Upper lobe of right lung (tissue), 1 donor: ENCODE measurements around the gene TMA7B. TPM values are rescaled to one million over a fixed set of nuclear protein-coding genes. Genes with fewer than 3 reads are reported as not detected.

Experiments used
- ATAC-seq: fragments of 200-7000 bp; cut with Tn5 transposase; one replicate; pipeline ENCODE4 v1.9.1; 2020; ENCODE audit warnings: mild to moderate bottlenecking, moderate library complexity
- DNase-seq: peaks from one replicate; pipeline ENCODE4 v3.0.0-alpha.2; 2020
- H3K27ac ChIP-seq: fragments of 200-600 bp; one replicate; pipeline ENCODE4 v1.8.0; 2022
- H3K27me3 ChIP-seq: fragments of 200-600 bp; one replicate; pipeline ENCODE4 v1.8.0; 2022; ENCODE audit warnings: mild to moderate bottlenecking
- H3K36me3 ChIP-seq: fragments of 200-600 bp; one replicate; pipeline ENCODE4 v1.8.0; 2022
- H3K4me1 ChIP-seq: fragments of 200-600 bp; one replicate; pipeline ENCODE4 v1.8.0; 2022
- H3K4me3 ChIP-seq: fragments of 200-600 bp; one replicate; pipeline ENCODE4 v1.8.0; 2022; ENCODE audit warnings: mild to moderate bottlenecking
- H3K9me3 ChIP-seq: fragments of 200-600 bp; one replicate; pipeline ENCODE4 v1.8.0; 2022
- CTCF ChIP-seq: fragments of 200-600 bp; IDR thresholded peaks from one replicate; pipeline ENCODE4 v1.8.0; 2022; ENCODE audit warnings: antibody characterized with exemption
- intact Hi-C: fragments of 100-400 bp; cut with DNase I; formaldehyde crosslinking; loops from one replicate; pipeline ENCODE4 v1.11.0; 2022
- total RNA-seq: library from RNA; stranded (reverse); fragmentation: NEBNext Ultra II Directional; extraction: Animal tissue kit (Norgen Biotek cat#: 25700); gene quantifications from one replicate; pipeline ENCODE4 v1.2.1, GENCODE V29; 2021
- donor health status: DM: no; HTN: yes; CAD: no; lungs with severe emphysema.

TMA7B gene
- total RNA-seq, 1 donor from 2014 or later, result 0.69 TPM

- intact Hi-C loops, result no loop called here
- Histone ChIP-seq H3K27me3 (peaks cover 5% of the 10 kb centered on the region), H3K36me3 (no peaks in the 10 kb centered on the region), H3K4me3 (no peak overlapping the region), H3K9me3 (no peaks in the 10 kb centered on the region), H3K4me1 (no peaks in the 10 kb centered on the region), H3K27ac (no peak overlapping the region)
- ATAC-seq, result no peak
- peak; percentile 53 for DNase-seq
- no peak for TF ChIP-seq CTCF
Observed at GRCh38 chr22:39983346-39983745, 23.1 kb downstream of the TMA7B start.

- Histone ChIP-seq H3K27ac (no peak overlapping the region), H3K27me3 (peaks cover 5% of the 10 kb centered on the region), H3K36me3 (no peaks in the 10 kb centered on the region), H3K4me1 (no peaks in the 10 kb centered on the region), H3K9me3 (no peaks in the 10 kb centered on the region), H3K4me3 (no peak overlapping the region)
- ATAC-seq (no peak), DNase-seq (peak; percentile 6)
- no peak for TF ChIP-seq CTCF
- intact Hi-C loops, result no loop called here
Observed at GRCh38 chr22:39984006-39984405, 23.8 kb downstream of the TMA7B start.

- Histone ChIP-seq H3K4me1 (no peaks in the 10 kb centered on the region), H3K27me3 (peaks cover 5% of the 10 kb centered on the region), H3K4me3 (no peak overlapping the region), H3K36me3 (no peaks in the 10 kb centered on the region), H3K9me3 (no peaks in the 10 kb centered on the region), H3K27ac (no peak overlapping the region)
- ATAC-seq (no peak), DNase-seq (peak; percentile 18)
- intact Hi-C loops, result no loop called here
- no peak for TF ChIP-seq CTCF
Observed at GRCh38 chr22:39984746-39985145, 24.5 kb downstream of the TMA7B start.

- ATAC-seq, result no peak
- Histone ChIP-seq H3K4me1 (no peaks in the 10 kb centered on the region), H3K27ac (no peak overlapping the region), H3K27me3 (no peaks in the 10 kb centered on the region), H3K4me3 (no peak overlapping the region), H3K36me3 (no peaks in the 10 kb centered on the region), H3K9me3 (no peaks in the 10 kb centered on the region)
- no peak for TF ChIP-seq CTCF
- intact Hi-C loops, result no loop called here
- DNase-seq, result peak; percentile 30
Observed at GRCh38 chr22:39985383-39986035, 25.3 kb downstream of the TMA7B start.

DNA sequence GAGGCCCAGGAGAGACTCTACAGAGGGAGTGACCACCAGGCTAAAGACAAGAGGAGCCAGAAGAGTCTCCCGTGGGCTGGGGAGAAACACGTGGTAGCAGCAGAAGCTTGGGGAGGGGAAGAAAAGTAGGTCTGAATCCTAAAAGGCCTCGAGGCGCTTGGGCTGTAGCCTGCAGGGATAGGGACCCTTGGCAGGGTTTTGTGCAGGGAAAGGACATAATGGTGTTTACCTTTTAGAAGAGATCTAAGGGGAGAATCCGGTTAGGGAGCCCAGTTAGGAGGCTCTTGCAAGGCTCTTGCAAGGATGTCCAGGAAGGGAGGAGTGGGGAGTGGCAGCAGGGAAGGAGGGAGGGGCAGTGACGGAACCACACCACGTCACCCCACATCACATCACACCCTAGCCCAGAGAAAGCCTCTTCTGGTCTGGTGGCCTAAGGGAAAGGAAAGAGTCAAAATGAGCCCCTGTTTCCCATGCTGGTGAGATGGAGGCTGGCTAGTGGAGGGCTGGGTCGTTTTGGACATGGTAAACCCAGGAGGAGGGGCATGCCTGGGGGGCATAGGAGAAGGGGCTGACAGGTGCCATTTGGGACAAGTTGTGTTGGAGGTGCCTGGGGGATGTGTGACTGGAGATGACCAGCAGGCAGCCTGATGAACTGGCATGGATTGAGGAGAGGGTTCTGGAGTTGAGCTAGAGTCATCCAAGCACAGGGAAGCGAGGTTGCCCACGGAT is 28.4 kb downstream of the TMA7B start:
- Histone ChIP-seq H3K27me3 (peaks cover 18% of the 10 kb centered on the region), H3K36me3 (no peaks in the 10 kb centered on the region), H3K27ac (no peak overlapping the region), H3K9me3 (no peaks in the 10 kb centered on the region), H3K4me1 (no peaks in the 10 kb centered on the region), H3K4me3 (no peak overlapping the region)
- no peak for ATAC-seq
- TF ChIP-seq CTCF, result no peak
- intact Hi-C loops, result no loop called here
- no peak for DNase-seq
